ENCODE results near the gene ATP8B2.

DNA sequence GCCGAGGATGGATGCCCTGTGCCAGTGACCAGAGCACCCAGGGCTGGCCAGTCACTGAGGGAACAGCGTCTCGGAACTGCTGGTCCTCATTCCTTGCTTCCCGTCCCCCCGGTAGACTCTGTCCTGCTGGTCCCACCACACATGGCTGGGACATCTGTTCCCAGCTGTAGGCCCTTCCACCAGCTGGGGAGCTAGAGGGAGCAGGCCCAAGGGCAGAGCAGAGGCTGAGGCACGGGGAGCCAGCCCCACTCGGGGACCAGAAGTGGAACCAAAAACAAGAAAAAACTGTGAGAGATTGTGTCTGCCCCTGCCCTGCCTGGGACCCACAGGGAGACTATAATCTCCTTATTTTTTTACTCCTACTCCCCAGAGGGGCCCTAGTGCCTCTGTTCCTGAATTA is 23.8 kb downstream of the ATP8B2 start:
- TF ChIP-seq, protein P1, sequence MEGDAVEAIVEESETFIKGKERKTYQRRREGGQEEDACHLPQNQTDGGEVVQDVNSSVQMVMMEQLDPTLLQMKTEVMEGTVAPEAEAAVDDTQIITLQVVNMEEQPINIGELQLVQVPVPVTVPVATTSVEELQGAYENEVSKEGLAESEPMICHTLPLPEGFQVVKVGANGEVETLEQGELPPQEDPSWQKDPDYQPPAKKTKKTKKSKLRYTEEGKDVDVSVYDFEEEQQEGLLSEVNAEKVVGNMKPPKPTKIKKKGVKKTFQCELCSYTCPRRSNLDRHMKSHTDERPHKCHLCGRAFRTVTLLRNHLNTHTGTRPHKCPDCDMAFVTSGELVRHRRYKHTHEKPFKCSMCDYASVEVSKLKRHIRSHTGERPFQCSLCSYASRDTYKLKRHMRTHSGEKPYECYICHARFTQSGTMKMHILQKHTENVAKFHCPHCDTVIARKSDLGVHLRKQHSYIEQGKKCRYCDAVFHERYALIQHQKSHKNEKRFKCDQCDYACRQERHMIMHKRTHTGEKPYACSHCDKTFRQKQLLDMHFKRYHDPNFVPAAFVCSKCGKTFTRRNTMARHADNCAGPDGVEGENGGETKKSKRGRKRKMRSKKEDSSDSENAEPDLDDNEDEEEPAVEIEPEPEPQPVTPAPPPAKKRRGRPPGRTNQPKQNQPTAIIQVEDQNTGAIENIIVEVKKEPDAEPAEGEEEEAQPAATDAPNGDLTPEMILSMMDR (optimal IDR thresholded peaks at IDR 0.05 in 1 of 3, IDR thresholded peaks at IDR 0.05 in 1 of 3, conservative IDR thresholded peaks at IDR 0.05 in 1 of 3; ENCODE audit: extremely low read depth in 1 of 3, insufficient read depth in 2 of 3, low read length in 3 of 3), result no peak
- TF ChIP-seq EZH2 (IDR thresholded peaks at IDR 0.05; ENCODE audit: low read length), result no peak
